ENCODE results near the gene MAPK10.
A peak's percentile ranks its signal among the peaks of the same experiment; 100 is the strongest.

MAPK10 gene

DNA sequence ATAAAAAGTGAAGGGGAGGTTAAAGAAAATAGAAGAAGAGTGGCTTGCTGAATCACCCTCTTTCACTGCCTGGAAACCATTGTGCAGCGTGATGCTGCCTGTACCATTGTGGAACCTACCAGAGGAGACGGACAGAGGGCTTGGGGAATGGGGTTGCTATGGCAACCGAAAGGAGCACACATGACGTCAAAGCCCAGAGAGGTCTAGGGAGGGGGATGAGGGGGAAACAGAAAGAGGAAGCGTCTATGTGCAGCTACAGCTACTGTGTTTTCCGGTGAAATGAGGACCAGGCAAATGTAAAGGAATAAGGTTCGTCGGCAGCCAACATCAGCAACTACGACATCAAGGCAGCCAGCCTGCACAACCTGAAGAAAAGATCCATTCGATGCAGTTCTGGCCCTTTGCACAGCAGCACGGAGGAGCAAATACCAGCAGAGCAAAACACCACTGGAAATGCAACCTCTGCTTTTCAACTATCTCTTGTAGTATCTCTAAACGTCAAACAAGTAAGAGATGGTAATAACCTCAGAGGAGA is at the start of gene MAPK10:
MAPK10 (minus strand) TSS at position 110 of the 535 bp plus-strand sequence.
- DNase-seq: peak; percentile 1 to 39 (median 33)

DNA sequence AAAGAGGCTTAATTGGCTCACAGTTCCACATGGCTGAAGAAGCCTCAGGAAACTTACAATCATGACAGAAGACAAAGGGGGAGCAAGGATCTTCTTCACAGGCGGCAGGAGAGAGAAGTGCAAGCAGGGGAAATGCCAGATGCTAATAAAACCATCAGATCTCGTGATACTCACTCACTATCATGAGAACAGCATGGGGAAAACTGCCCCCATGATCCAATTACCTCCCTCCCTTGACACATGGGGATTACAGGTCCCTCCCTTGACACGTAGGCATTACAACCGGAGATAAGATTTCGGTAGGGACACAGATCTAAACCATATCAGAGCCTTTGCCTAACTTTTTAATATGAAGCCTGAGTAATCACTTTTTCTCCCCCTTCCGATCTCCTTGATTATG is 43.7 kb upstream of the MAPK10 start:
- no peak for DNase-seq

DNA sequence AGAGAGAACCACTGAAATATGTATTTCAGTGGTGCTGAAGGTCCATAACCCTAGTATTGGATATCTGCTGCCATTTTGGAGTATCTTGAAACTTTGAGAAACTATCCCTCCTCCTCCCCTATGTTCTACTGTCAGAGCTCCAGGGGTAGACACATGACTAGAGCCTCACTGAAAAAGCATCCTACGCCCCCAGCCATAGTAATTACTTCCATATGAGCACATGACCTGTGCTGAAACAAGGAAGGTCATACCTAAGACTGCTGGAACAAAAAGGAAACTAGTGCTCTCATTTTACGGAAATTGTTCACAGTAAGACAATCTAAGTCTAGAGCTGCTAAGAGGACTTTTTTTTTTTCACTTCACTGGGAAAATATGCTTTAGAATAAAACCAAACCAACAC is 42.0 kb upstream of the MAPK10 start:
- DNase-seq: no peak

DNA sequence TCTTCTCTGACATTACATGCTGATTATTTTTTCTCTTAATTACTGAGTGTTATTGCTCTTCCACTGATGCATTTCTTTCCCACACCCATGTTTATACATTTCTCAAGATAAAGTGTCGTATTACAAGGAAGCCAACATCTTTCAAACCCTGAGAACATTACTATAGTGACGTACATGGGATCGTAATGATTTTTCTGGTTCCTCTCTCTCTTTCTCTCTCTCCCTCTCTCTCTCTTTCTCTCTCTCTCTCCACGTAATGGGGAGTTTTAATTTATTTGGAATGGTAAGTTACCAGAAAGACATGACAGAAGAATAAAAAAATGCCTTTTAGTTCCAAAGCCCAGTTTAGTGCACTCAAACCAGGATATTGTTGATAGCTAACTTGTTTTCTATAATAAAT is 40.4 kb upstream of the MAPK10 start:
- DNase-seq: no peak

DNA sequence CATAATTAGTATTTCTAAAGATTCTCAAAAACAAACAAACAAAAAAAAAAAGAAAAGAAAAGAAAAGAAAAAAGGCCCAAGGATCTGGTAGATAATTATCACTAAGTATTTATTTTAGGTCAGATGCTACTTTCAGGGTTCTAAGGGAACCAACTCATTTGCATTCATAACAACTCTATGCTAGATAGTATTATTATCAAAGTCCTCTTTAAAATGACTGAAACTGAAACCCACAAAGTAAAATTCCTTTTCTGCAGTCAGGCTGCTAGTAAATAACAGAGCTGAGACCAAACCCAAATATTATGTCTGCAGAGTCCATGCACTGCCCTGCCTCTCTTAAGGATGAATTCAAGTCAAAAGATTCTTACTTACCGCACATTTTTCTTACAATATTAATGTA is 38.3 kb upstream of the MAPK10 start:
- no peak for DNase-seq

DNA sequence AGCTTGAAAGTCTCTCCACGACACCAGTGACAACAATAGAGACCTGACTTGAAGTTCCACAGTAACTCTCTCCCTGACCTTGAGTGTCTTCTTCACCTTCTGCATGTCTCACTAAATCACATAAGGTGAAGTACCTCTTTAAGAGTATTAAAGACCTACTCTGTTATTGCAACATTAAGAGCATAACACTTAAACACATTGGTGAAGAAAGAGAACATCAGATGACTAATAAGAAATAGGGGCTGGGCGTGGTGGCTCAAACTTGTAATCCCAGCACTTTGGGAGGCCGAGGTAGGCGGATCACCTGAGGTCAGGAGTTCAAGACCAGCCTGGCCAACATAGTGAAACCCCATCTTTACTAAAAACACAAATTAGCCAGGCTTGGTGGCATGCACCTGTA is 33.9 kb upstream of the MAPK10 start:
- no peak for DNase-seq

DNA sequence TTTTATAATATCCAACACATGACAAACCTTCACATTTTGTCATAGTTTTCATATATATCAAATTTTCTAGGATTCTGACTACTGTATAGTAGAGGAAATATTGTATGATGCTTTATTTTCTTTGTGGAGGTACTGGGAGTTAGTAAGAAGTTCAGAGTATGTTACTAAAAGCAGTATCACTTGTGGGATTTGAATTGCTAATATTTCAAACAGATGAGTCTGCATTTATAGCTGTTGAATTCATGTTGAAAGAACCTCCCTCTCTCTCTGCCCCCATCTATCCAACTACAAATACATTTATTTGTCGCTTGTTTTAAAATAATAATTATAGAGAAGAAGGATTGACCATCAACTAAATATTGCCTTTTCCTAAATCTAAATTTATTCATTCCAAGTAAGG is 29.8 kb upstream of the MAPK10 start:
- DNase-seq: no peak

DNA sequence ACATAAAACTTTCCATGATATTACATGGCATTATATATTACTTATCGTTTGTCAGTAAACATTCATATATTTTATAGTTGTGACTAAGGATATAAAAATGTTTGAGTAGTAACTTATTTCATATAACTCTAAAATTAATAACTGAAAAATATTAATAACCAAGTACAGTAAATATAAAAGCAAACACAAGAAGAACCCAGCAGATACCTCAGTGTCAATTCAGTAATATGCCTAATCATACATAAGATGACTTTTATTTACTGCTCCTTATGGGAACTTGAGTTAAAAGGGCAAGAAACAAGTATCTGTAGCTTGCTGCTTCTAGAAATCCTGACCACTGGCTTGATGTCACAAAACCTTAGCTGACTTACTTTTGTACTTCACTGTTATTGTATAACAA is 28.4 kb upstream of the MAPK10 start:
- no peak for DNase-seq

DNA sequence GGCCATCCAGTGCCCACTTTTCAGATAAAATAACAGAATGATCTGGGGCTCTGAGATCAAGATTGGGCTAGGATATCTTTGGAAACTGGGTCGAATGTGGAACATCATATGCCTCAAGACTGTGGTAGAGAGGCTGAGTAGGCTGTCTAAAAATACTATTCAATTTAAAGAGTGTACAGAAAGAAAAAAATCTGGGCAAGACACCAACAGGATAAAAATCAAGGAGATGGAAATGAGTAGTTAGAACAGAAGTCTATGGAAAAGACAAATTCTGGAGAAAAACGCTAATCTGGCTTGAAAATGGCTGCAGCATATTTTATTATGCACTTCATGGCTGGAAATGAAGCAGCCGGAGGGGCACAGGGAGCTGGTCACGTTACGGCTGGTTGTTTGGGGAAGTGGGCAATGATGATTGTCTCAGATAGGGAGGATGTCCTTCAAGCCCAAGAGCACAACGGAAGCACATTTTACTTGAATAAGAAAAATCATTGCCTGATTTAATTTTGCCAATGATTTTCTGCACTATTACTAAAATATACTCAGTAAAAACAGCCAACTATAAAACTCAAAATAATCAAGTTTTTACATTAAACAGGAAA is 27.1 kb upstream of the MAPK10 start:
- no peak for DNase-seq

DNA sequence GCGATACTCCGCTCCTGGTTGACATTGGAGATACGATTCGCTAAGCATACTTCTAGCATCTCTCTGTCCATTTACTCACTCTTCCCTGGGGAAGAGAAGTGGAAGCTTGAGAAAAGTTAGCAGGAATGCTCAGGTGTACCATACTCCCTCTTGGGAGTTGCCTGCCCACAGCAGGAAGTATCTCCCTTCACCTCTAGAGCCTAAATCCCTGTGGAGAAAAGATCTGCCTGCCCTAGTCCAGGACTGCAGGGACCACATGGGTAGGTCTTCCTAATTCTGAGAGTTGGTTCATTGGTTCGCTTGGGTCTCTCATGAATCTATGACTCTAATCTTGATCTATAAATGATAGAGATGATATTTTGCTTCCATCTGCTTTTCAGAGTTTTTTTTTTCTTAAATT is 26.3 kb upstream of the MAPK10 start:
- DNase-seq: no peak

DNA sequence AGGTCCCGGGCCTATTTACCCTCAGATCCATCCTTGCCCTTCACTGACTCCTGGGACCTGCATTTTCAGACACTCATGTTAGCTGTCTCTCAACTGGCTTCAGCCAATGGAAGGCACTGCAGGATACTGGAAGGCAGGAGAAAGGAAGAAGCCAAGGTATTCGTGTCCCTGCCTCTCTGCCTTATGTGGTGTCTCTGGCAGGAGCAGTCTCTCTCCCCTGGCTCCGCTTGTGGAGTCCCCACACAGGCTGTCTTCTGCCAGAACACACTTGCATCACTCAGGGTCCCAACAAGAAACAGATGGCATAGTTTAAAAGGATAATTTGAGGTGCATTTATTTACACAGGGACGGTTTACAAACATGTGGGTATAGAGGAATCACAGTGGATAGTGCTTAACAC is 21.6 kb upstream of the MAPK10 start:
- no peak for DNase-seq

DNA sequence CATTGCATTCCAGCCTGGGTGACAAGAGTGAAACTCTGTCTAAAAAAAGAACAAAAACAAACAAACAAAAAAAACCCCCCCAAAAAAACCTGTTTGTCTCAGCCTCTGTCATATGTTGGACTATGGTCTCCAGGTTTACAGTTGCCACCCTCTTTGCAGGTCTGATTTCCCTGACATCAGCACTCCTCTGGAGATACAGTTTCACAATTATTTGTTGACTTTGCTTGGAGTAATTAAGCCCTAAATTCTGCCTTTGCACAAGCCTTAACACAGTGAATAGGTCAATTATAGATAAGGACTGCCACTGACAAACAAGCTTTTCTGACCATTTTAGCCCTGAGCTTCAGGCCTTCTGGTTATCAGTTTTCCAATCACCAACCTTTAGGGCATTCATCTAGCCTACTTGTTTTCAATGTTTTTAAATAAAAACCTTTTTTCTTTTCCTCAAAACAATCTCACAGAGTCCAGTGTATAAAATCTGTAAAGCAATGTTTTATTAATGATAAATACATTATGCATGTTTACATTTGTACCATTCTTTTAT is 20.4 kb upstream of the MAPK10 start:
- DNase-seq: no peak

DNA sequence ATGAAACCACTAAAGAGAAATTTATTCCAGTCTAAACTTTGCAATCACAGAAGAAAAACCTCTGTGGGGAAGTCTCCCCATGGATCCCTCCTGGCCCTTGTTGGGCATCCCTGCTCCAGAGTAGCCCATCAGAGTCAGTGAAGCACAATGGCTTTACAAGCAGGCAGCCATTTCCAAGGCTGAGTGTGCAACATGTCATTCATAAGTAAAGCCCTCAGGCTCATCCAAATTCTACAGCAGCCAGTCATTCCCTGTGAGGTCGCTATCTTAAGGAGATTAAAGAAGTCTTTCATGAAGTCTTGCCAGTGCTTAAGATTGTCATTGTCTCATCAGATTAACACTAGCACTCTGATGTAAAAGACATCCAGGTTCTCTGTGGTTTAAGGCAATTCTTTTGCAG is 17.0 kb upstream of the MAPK10 start:
- DNase-seq: no peak

DNA sequence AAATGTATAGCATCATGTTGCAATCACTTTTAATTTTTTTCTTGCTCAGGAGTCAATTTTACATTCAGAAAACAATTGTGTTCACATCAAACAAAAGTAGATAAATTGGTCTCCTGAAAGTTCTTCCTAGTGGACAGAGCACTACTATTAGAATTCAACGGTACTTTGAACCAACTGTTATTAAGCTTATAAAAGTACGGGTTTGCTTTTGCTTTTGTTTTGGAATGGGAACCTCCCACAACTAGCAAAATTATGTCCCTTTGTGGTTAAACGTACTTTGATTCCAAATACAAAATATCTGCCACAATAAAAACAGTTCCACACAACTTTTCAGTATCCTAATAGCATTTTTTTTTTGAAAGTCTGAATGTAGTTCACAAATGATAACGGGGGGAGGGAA is 8.6 kb upstream of the MAPK10 start:
- DNase-seq: no peak

DNA sequence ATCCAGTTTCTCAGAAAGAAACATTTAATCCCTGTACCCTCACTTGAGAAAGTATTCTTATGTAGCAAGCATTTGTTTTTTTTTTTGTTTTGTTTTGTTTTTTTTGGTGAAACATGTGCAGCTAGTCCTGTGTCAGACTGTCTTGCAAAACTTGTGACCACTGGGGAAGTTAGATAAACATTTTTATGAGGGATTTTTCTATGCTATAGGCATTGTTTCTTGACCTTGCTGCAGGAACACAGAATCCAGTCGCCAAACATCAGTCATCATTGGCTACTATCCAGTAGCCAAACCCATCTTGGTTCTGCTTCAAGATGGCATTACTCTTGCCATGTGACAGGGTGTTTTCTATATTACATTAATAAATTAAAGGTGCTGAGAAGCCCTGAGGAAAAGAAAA is 7.7 kb upstream of the MAPK10 start:
- DNase-seq: no peak

DNA sequence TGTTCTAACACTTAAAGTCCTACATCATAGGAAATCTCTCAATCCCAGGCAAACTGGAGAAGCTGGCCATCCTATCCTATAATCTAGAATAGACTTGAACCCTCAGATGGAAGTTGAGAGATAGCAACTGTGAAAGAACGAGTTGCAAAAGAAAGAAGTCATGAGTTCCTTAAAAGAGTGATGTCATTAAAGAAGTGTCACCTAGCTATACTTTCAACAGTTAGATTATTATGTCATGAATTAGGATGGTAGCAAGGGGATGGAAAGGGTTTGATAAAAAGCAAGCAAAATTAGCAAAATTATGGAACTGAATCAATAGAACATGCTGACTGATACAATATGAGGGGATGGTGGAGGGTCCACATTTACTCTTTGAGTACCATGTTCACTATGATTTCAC is 7.1 kb upstream of the MAPK10 start:
- DNase-seq: no peak

DNA sequence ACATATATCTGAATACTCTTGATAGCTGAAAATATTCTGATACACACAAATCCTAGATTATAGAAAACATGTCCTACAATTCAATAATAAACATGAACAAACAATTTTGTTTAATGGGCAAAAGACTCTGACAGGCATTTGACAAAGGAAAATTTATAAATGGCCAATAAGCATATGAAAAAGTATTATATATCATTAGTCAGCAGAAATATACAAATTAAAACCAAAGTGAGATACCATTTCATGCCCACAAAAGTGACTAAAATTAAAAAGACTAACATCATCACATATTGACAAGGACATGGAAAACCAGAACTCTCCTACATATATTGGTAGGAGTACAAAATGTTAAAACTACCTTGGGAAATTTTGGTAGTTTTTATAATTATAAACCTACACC is 2.7 kb upstream of the MAPK10 start:
- no peak for DNase-seq

DNA sequence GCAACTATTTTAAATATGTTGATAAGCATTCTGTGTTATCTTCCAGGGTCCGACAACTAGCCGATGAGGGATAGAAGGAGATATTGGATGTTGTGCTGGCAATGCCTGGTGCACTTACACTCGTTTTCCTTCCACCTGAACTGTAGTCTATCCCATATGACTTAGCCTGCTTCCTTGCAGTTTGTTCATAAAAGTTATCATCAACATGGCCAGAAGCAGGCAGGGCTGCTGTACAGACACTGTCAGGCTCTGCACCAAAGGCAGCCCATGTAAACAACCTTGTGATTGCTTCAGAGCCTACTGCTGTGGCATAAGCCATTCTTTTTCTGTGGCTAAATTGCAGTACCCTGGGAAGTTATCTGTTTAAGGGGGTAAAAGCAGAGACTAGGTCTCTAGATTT is 1.6 kb downstream of the MAPK10 start:
- no peak for DNase-seq

DNA sequence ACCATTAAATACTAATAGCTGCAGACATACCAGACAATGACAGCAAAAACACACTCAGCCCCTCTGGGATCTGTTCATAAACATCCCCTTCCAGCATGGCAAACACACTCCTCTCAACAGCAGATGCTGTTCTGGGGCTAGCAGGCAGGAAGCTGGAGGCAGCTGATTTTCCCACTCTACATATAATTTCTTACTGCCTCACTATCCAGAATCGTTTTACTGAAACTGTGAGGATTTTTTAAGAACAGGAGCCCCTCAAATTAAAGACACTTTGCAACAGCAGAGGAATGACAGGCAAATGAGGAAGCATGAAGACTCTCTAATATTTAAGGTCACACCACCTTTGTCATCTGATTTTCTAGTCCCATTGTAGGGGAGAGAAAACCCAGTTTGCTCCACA is 2.2 kb downstream of the MAPK10 start:
- DNase-seq: no peak

DNA sequence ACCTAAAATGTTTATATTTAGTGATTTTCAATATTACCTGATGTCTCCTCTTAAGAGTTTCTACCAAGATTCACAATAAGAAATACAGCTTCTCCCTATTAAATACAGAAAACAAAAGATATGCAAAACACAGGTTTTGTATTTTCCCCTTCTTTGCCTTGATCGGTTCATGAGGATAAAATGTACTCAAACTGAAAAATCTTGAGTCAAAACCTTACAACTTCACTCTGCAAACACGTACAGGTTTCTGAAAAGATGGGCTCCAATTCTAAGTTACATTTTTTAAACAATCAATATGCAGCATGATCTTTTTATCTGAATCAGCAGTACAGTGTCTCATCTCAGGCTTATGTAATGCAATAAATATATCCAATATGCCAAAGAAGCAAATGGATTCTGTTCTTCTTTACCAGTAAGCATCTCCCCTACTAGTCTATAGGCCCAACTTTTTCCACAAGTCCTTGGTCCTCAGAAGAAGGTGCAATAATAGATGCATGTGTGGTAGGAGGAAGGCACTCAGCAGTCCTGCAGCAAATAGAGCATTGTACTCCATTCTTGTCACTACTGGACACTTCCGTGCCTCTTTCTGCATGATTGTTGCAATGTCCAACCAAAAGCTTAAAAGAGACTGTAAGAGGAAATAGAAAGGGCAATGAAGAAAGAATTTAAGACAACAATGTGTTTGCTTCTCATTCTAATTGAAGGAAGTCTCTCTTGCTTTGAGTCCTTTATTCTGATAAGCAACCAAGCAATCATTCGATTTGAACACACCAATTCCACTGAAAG is 3.2 kb downstream of the MAPK10 start:
- DNase-seq: no peak

DNA sequence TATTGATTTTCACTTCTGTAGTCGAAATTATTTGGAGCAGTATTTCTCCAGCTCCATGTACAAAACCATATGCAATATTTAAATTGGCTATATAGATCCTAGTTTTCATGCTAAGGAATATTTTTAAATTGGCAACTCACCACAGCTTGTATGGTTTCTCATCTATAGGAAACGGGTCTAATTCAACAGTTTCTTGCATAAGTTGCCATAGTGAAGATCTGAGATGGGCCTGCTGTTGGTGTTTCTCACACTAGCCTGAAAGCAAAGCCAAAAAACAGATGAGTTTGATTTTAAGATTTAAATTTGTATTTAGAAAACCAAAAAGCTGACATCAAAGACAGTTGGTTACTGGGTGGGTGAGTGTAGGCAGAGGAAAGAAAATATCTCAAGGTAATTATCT is 5.5 kb downstream of the MAPK10 start:
- DNase-seq: no peak

DNA sequence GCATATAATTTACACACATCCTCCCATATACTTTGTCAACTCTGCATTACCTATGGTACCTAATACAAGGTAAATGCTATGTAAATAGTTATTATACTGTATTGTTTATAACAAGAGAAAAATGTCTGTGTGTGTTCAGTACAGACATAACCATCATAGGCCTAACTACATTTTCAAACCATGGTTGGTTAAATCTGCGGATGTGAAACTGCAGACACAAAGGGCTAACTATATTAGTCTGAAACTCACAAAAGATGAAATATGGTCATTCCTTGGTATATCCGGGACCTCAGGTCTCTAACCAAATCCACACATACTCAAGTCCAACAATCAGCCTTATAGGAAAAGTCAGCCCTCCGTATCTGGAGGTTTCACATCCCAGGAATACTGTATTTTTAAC is 13.5 kb downstream of the MAPK10 start:
- no peak for DNase-seq

DNA sequence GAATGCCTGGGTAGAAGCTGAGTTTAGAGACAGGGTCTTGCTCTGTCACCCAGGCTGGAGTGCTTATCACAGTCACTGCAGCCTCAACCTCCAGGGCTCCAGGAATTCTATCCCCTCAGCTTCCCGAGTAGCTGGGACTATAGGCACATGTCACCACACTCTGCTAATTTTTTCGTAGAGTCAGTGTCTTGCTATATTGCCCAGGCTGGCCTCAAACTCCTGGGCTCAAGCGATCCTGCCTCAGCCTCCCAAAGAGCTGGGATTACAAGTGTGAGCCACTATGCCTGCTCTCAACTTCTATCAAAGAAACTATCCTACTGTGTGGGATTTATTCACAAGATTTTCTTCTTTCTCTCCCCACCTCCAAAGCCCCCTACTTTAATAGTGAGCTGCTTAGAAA is 15.7 kb downstream of the MAPK10 start:
- no peak for DNase-seq

DNA sequence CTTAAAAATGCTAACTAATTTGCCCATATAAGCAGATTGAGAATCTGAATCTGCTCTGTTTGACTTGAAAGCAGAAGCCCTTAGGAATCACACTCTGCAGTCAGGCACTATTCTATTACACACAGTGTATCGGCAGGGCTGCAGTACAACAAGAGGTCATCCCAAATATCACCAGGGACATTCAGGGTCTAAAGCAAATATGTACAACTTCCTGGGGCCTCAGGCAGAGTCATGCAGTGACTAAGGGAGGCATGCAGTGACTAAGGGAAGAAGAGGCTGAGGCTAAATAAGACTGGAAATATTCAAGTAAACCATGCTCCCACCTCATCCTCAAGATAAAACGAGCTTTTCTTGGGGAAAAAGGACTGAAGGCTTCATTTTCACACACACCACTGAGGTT is 20.9 kb downstream of the MAPK10 start:
- DNase-seq: no peak

DNA sequence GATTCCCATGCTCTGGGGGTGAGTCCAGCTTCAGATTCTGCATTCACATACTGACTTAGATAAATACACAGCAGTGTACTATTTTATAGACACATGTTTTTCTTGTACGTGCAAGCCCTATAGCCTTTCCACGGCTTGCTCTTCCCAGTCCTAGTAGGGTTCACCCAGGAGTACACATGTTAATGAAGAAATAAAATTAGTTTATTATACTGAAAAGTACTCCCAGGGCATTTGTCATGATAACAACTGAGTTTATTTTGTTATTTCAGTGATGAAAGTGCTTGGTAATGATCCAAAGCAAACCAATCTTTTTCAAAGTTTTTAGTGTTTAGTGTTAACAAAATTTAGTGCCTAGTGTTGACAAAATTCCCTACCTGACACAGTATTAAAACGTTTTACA is 21.3 kb downstream of the MAPK10 start:
- DNase-seq: no peak
